Breast epithelium (tissue), 3 donors: ENCODE measurements around the gene HMCN2.

ENCODE experiments used
- POLR2A ChIP-seq: fragments of 450-650 bp; IDR thresholded peaks from one replicate; pipeline ENCODE4 v1.6.1; 2016; ENCODE audit warnings: antibody characterized with exemption, mild to moderate bottlenecking, moderate library complexity
- POLR2AphosphoS5 ChIP-seq, 3 donors: sonication (generic); formaldehyde crosslinking; IDR thresholded peaks; one replicate each; pipeline ENCODE4 v1.6.1; 2017; ENCODE audit warnings: antibody characterized with exemption in 3 of 3

DNA sequence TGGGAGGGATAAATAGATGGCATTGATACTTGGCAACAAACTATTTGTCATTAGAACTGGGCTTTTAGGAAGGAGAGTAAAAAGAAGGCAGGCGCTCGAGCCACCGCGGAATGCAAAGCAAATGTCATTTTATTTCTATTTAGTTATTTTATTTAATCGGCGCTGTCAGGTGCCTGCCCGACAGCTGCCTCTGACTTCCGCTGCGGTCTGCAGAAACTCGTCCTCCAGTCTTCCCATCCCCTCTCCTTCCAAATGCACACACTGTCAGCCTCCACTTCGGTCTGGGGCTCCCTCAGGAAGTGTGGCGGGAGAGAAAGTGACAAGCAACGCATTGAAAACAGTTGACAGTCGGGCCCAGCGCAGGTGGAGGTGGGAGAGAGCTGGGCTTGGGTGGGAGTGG is 208.5 kb downstream of the HMCN2 start:
- TF ChIP-seq POLR2AphosphoS5 (IDR thresholded peaks at IDR 0.05) (no peak), POLR2A (no peak)
